Effector memory CD4-positive, alpha-beta T cell (primary cell): ENCODE measurements around the gene MSI2.

Source experiments
- DNase-seq, 3 donors: peaks; one replicate each; pipeline ENCODE4 v3.0.0-alpha.2; 2020
- H3K27ac ChIP-seq: 2 replicates; pipeline ENCODE4 v1.7.0; 2013; ENCODE audit warnings: mild to moderate bottlenecking, low read length, moderate library complexity; ENCODE audit not compliant: insufficient read depth, poor library complexity, severe bottlenecking
- H3K27me3 ChIP-seq: replicated peaks from 2 replicates; pipeline ENCODE4 v1.7.0; 2013; ENCODE audit warnings: mild to moderate bottlenecking, low read length; ENCODE audit not compliant: insufficient read depth, control insufficient read depth, poor library complexity, severe bottlenecking
- H3K36me3 ChIP-seq: 2 replicates; pipeline ENCODE4 v1.7.0; 2013; ENCODE audit warnings: mild to moderate bottlenecking, low read length, moderate library complexity; ENCODE audit not compliant: control insufficient read depth, insufficient read depth
- H3K4me1 ChIP-seq: 2 replicates; pipeline ENCODE4 v1.7.0; 2013; ENCODE audit warnings: low read length, mild to moderate bottlenecking; ENCODE audit not compliant: control insufficient read depth, insufficient read depth, poor library complexity, severe bottlenecking
- H3K4me3 ChIP-seq: 2 replicates; pipeline ENCODE4 v1.7.0; 2013; ENCODE audit warnings: low read length, low read depth, mild to moderate bottlenecking; ENCODE audit not compliant: insufficient read depth, poor library complexity, severe bottlenecking
- H3K9me3 ChIP-seq: 2 replicates; pipeline ENCODE4 v1.7.0; 2013; ENCODE audit warnings: mild to moderate bottlenecking, low read length, moderate library complexity; ENCODE audit not compliant: control insufficient read depth

The MSI2 gene

GRCh38 chr17:57601143-57601735 is 344.9 kb downstream of the MSI2 start:
- H3K9me3 ChIP-seq = no peaks in the 10 kb centered on the region
- no peaks in the 10 kb centered on the region for H3K36me3 ChIP-seq
- peaks cover 82% of the 10 kb centered on the region for H3K4me1 ChIP-seq
- no peak for DNase-seq
- no peak overlapping the region for H3K4me3 ChIP-seq
- peak overlapping the region; percentile 54 for H3K27ac ChIP-seq
- no peaks in the 10 kb centered on the region for H3K27me3 ChIP-seq

- no peak overlapping the region for H3K4me3 ChIP-seq
- H3K27ac ChIP-seq = peak overlapping the region; percentile 73
- H3K9me3 ChIP-seq = no peaks in the 10 kb centered on the region
- no peaks in the 10 kb centered on the region for H3K36me3 ChIP-seq
- DNase-seq = no peak
- no peaks in the 10 kb centered on the region for H3K27me3 ChIP-seq
- peaks cover 81% of the 10 kb centered on the region for H3K4me1 ChIP-seq
Measured at GRCh38 chr17:57602896-57603295, 346.6 kb downstream of the MSI2 start.

- H3K4me1 ChIP-seq = peaks cover 75% of the 10 kb centered on the region
- H3K36me3 ChIP-seq = no peaks in the 10 kb centered on the region
- H3K27ac ChIP-seq = peak overlapping the region; percentile 73
- H3K27me3 ChIP-seq = no peaks in the 10 kb centered on the region
- no peaks in the 10 kb centered on the region for H3K9me3 ChIP-seq
- DNase-seq = no peak
- no peak overlapping the region for H3K4me3 ChIP-seq
Measured at GRCh38 chr17:57603546-57603945, 347.2 kb downstream of the MSI2 start.

GRCh38 chr17:57603978-57604377 is 347.7 kb downstream of the MSI2 start:
- H3K27ac ChIP-seq = peak overlapping the region; percentile 73
- peaks cover 71% of the 10 kb centered on the region for H3K4me1 ChIP-seq
- no peaks in the 10 kb centered on the region for H3K9me3 ChIP-seq
- H3K36me3 ChIP-seq = no peaks in the 10 kb centered on the region
- no peaks in the 10 kb centered on the region for H3K27me3 ChIP-seq
- no peak overlapping the region for H3K4me3 ChIP-seq
- peak; percentile 29 to 51 (median 44) for DNase-seq

- no peak for DNase-seq
- peaks cover 61% of the 10 kb centered on the region for H3K4me1 ChIP-seq
Measured at GRCh38 chr17:57604771-57605674, 348.7 kb downstream of the MSI2 start.

GRCh38 chr17:57605675-57606105 is 349.4 kb downstream of the MSI2 start:
- Histone ChIP-seq H3K4me3 (peak overlapping the region; percentile 12), H3K27ac (peak overlapping the region; percentile 73), H3K27me3 (no peaks in the 10 kb centered on the region), H3K9me3 (no peaks in the 10 kb centered on the region), H3K4me1 (peaks cover 55% of the 10 kb centered on the region), H3K36me3 (no peaks in the 10 kb centered on the region)
- peak in 1 of 3 donors; percentile 12 for DNase-seq

More at GRCh38 chr17:57604771-57605674, 348.7 kb downstream of the MSI2 start:
- Histone ChIP-seq H3K9me3 (no peaks in the 10 kb centered on the region), H3K27ac (peak overlapping the region; percentile 73), H3K4me3 (peak overlapping the region; percentile 12), H3K36me3 (no peaks in the 10 kb centered on the region), H3K27me3 (no peaks in the 10 kb centered on the region)

GRCh38 chr17:57606111-57606875 is 350.0 kb downstream of the MSI2 start:
- H3K27me3 ChIP-seq = no peaks in the 10 kb centered on the region
- H3K4me3 ChIP-seq = peak overlapping the region; percentile 12
- H3K27ac ChIP-seq = peak overlapping the region; percentile 73
- H3K4me1 ChIP-seq = peaks cover 49% of the 10 kb centered on the region
- no peaks in the 10 kb centered on the region for H3K9me3 ChIP-seq
- no peaks in the 10 kb centered on the region for H3K36me3 ChIP-seq
- DNase-seq = no peak

- Histone ChIP-seq H3K4me1 (peaks cover 42% of the 10 kb centered on the region), H3K36me3 (no peaks in the 10 kb centered on the region), H3K9me3 (no peaks in the 10 kb centered on the region), H3K27ac (no peak overlapping the region), H3K27me3 (no peaks in the 10 kb centered on the region), H3K4me3 (no peak overlapping the region)
- no peak for DNase-seq
Measured at GRCh38 chr17:57607553-57608120, 351.3 kb downstream of the MSI2 start.

- Histone ChIP-seq H3K4me3 (no peak overlapping the region), H3K36me3 (no peaks in the 10 kb centered on the region), H3K4me1 (peaks cover 33% of the 10 kb centered on the region), H3K27ac (no peak overlapping the region), H3K9me3 (no peaks in the 10 kb centered on the region), H3K27me3 (no peaks in the 10 kb centered on the region)
- DNase-seq = no peak
Measured at GRCh38 chr17:57608369-57609124, 352.2 kb downstream of the MSI2 start.
